GM19468 (cell line): Measurements from ENCODE around the gene TENT4B.
"Not testable (repeated sequence)": the region's sequence is repeated elsewhere in the genome, so short reads cannot be mapped to it uniquely, and the experiment has no call there.

Source experiments
- ATAC-seq: cut with Tn5 transposase; IDR thresholded peaks from one replicate; pipeline ENCODE4 v1.9.1; 2021; ENCODE audit warnings: mild to moderate bottlenecking, moderate library complexity, moderate number of reproducible peaks; ENCODE audit not compliant: unreplicated experiment; ENCODE audit errors: extremely low read depth

The TENT4B gene

GRCh38 chr16:50152807-50153595 lies at the start of gene TENT4B:
Gene TENT4B (plus strand): TSS chr16:50153306. CDS start chr16:50153622, 316 bp downstream.
- peak; percentile 63 for ATAC-seq

- no peak for ATAC-seq
Measured at GRCh38 chr16:50103764-50104163, 49.3 kb upstream of the TENT4B start.

GRCh38 chr16:50114357-50115129 lies 38.6 kb upstream of the TENT4B start:
- no peak for ATAC-seq

GRCh38 chr16:50120711-50121110 lies 32.4 kb upstream of the TENT4B start:
- ATAC-seq: no peak

- ATAC-seq: no peak
Measured at GRCh38 chr16:50121278-50121677, 31.8 kb upstream of the TENT4B start.

GRCh38 chr16:50121721-50122445 lies 31.2 kb upstream of the TENT4B start:
- ATAC-seq: no peak

- ATAC-seq: no peak
Measured at GRCh38 chr16:50123417-50123816, 29.7 kb upstream of the TENT4B start.

- ATAC-seq: no peak
Measured at GRCh38 chr16:50124769-50125168, 28.3 kb upstream of the TENT4B start.

- no peak for ATAC-seq
Measured at GRCh38 chr16:50126183-50126582, 26.9 kb upstream of the TENT4B start.

GRCh38 chr16:50132571-50132970 lies 20.5 kb upstream of the TENT4B start:
- not testable (repeated sequence) for ATAC-seq

GRCh38 chr16:50133214-50133613 lies 19.9 kb upstream of the TENT4B start:
- no peak for ATAC-seq

GRCh38 chr16:50136399-50136798 lies 16.7 kb upstream of the TENT4B start:
- ATAC-seq: no peak

- ATAC-seq: no peak
Measured at GRCh38 chr16:50137268-50137667, 15.8 kb upstream of the TENT4B start.

- no peak for ATAC-seq
Measured at GRCh38 chr16:50139580-50139979, 13.5 kb upstream of the TENT4B start.

- no peak for ATAC-seq
Measured at GRCh38 chr16:50144211-50144610, 8.9 kb upstream of the TENT4B start.

GRCh38 chr16:50146479-50147435 lies 6.3 kb upstream of the TENT4B start:
- no peak for ATAC-seq

- no peak for ATAC-seq
Measured at GRCh38 chr16:50151322-50151721, 1.8 kb upstream of the TENT4B start.

- ATAC-seq: no peak
Measured at GRCh38 chr16:50151756-50152155, 1.4 kb upstream of the TENT4B start.

- peak; percentile 29 for ATAC-seq
Measured at GRCh38 chr16:50152351-50152806, 727 bp upstream of the TENT4B start.
